HG02588 (cell line): ENCODE data around the gene BTRC.

Experiments used
- ATAC-seq: cut with Tn5 transposase; IDR thresholded peaks from one replicate; pipeline ENCODE4 v1.9.1; 2021; ENCODE audit warnings: mild to moderate bottlenecking, moderate library complexity; ENCODE audit not compliant: unreplicated experiment

BTRC gene

DNA sequence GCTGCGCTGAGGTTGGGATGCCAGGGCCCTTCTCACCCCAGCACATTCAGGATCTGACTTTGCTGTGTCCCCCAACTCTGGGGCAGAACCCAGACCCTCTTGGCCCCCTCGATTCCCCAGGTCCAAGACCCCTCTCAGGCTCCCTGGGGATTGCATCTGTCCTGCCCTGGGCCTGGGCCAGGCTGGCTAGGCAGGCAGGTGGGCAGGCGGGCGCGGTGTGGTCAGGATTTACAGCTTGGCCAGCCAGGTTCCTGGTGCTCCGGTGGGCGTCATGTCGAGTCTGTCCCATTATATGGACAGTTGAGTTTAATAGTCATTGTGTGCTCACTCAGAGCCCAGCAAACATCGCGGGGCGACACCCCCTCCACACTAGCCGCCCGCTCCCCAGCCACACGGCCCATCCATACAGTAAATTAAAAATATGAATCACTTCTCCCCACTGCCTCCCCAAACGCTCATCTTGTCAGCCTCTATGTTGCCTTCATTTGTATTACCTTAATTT is 210.6 kb downstream of the BTRC start:
- ATAC-seq = no peak

DNA sequence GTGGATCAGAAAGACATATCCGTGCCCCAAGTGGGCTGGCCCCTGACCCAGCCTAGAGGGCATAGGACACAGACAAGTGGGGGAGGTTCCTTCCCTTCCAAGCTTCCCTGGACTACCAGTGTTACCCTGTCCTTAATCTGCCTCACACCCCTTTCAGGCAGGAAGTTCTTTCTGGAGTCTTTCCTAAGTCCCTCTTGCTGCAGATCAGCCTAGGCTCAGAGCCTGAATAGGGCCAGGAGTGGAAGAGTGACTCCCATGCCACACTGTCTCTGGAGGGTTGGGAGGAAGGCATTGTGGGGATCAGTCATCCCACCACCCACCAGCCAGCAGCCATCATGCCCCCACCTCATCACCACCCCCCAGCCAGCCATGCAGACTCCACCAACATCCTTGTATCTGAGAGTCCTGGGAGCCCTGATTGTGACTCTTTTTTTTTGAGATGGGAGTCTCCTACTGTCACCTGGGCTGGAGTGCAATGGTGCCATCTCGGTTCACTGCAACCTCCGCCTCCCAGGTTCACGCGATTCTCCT is 211.5 kb downstream of the BTRC start:
- no peak for ATAC-seq

DNA sequence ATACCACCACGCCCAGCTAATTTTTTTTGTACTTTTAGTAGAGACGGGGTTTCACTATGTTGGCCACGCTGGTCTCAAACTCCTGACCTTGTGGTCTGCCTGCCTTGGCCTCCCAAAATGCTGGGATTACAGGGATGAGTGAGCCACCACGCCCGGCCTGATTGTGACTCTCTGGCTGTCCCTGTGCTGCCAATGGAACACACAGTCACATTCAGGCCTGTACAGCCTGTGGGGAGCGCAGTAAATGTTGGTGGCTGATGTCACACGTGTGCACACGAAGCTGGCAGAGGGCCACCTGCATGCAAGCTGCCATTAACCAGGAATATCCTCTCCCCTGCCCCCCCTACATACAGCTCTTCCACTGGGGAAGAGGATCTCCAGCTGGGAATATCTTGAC is 212.0 kb downstream of the BTRC start:
- ATAC-seq = no peak

DNA sequence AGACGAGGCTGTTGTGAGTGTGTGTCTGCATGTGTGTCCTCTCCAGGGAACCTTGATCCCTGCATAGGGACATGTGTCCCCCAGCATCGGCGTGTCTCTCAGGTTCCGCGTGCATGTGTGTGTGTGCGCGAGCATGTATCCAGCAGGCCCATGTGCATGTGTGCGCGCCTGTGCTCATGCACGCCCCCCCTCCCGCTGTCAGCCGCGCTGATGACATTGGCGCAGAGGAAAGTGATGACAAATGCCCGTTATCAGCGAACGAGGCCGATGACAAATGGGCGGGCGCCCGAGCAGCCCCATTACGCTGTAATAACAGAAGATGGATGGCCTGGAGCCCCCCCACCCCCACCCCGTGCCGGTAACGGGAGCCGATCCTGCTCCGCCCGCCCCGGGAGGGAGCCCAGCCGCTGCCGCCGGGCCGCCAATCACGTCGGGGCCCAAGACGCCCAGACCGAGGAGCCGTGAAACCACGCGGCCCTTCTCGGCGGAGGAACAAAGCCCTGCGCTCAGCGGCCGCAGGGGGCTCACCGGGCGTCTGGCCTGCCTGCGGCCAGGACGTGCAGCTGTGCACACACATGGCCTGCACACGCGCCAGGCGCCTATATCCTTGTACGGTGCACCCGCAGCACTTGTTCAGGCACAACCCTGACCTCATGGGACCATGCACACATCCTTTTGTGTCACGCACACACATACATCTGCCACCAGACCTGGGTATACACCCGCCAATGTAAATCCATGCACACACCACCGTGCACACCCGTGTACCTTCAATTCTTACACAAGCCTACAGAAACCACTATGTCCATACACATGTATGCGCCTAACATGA is 212.6 kb downstream of the BTRC start:
- ATAC-seq = no peak

DNA sequence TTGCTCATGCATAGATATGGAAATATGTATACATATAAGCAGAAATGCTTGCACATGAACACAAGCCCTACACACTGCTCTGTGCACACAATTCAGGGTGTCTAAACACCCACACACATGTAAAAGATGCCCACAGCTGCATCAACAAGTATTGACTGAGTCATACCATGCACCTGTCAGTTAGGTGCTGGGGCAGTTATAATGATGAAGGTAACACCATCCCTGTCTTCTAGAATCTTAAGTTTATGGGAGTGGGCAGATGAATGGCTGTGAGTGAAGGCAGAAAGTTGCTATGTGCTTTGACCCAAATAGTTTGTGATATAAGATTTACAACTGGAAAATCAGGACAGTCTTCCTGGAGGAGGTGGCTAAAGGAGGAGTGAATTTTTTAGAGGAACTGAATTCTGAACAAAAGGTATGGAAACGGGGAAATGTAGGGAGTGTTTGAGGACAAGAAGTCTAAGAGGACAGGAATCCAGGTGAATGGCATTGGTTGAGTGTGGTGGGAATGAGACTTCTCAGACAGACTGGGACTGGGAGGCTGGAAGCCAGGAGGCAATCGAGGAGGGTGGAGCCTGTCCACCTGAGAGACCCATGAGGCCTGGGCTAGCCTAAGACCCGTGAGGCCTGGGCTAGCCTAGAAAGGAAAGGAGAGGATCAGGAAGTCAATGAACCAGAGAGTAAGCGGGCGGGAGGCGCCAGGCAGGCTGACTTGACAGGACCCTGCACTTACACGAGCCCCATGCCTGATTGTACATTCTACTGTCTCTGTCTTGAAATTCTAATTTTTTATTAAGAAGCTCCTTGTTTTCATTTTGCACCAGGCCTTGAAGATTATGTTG is 213.4 kb downstream of the BTRC start:
- no peak for ATAC-seq

DNA sequence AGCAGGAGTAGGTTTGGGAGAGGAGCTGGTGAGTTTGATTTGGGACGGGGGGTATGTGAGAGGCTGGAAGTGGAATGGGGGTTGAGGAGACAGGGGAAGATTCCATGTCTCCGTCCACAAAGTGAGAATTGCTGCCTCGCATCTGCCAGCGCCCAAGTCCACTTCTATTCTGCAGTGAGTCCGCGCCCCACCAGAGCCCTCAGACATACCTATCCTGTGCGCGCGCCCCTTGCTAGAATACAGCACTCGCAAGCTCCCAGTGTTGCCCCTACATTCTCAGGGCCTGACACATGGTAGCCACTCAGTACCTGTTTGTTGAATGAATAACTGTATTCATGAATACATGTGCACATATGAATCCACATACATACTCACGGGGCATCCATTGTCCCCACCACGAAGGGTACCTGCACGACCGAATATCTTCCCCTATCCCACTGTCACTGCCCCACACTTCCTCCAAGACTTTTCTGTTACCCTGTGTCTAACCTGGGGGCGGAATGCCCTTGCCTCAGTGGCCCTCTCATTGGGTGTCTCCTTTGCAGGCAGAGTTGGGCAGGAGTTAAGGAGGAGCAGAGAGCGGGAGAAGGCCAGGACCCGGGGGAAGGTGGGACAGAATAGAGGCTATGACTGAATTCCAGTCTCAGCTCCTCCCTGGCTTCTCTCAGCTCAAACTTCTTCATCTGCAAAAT is 214.2 kb downstream of the BTRC start:
- ATAC-seq = no peak

DNA sequence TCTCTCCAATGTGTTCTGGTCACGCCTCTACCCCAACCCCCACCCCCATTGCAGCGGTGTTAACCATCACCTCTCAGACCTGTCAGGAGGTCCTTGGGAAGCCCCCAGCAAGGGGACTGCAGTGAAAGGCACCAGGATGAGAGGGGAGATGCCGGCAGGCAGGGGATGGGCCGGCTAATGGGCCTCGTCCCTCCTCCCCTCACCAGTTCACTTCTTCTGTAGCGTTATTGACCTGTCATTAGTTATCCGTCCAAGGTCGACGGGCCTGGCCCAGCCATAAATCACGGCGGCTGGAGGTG is 215.3 kb downstream of the BTRC start:
- ATAC-seq = no peak

DNA sequence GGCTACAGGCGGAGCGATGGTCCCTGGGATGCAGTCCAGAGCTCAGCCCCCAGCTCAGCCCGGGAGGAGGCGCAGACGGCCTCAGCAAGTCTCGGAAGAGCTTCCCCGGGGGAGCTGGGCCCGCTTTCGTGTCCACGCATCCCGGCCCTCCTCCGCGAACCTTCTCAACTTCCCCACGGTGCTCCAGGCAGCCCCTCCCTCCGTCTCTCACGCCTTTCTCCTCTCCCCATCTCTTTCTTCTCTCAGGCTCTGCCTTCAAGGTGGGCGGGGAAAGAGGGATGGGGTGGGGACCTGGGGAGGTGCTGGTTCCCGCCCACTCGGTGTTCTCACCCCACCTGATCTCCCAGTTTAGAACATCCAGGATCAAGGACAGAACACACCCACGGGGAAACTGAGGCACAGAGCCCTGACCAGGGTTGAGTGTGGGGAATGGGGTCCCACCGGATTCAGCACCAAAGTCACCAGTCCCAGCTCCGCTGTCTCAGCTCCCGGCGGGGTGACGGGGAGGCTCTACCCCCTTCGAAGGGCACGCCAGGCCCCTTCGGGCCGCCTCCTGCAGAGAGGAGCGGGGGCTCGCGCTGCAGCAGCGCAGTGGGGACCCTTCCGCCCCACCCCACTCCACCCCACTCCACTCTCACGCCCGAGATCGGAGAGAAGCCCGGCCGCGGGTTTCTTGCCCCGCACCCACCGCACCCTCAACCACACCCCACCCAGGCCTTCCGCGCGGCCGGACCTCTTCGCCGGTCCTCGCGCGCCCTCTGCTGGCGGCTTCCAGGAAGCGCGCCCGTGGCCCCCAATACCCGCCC is 215.9 kb downstream of the BTRC start:
- peak; percentile 75 for ATAC-seq

DNA sequence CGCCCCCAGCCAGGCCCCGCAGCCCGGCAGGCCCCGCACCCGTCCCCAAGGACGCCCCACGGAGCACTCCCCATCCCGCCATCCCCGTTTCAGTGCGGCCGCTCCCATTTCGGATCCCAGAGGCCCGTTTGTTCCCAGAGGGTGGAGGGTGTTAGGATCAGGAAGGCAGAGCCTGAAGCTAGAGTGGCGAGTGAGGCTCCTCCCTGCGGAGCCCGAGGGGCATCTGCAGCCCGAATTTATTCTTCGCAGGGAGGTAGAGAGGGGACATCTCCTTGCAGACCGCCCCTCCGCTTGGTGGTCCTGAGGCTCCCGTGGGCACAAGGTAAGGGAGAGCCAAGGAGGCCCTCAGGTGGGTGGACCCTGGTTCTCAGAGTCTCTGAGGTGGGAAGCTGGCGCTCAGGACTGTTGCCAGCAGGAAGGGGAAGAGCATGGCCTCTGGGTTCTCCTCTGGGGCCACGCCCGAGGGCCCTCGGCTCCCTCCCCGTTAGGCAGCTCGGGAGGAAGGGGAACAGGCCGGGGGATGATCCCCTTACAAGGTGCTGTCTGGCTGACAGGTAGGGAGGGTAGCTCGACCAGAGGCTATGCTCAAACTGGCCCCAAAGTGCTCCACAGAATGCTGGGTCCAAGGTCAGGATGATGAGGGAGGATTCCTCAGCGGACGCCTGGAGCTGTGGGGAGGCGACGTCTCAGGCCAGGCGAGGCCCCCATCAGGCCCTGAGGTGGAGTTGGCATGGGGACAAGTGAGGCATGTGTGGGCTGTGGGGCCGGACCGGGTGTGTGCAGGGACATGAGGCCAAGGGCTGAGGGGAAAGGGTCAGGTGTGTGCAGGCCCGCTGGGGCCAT is 216.7 kb downstream of the BTRC start:
- no peak for ATAC-seq

DNA sequence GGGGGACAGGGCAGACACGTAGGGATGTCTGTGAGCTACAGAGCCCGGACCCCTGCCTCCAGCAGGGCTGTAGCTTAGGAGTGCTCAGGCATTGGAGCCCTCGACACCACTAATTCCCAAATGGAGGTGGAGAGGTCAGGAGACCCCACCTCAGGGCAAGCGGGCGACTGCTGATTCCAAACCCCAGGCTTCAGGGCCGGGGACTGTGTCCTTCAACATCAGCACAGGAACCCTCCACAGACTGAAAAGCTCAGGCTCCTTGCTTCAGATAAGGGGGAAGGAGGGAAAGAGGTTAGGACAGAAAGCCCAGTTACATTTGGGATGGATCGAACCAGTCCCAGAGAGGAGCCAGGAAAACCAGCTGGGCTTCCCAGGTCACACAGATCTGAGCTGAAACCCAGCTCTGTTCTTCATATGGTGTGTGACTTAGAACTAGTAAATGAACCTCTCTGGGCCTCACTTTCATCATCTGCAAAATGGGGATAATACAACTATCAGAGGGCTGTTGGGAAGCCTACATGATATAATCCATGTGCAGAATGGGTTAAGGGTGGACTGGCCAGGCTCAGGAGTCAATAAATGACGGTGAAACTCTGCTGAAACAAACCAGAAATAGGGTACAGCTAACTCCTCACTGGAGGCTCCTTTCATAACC is 217.4 kb downstream of the BTRC start:
- no peak for ATAC-seq

DNA sequence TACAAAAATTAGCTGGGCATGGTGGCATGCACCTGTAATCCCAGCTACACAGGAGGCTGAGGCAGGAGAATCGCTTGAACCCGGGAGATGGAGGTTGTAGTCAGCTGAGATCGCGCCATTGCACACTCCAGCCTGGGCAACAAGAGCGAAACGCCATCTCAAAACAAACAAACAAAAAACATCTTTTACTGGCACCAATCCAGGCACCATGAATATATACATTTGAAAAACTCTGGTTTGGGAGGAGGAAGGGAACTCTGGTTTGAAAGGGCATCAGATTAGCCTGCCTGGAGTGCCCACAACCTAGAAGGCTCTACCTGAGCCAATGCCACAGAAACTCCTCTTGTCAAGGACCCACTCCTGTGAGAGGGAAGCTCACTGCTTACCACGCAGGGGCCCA is 218.2 kb downstream of the BTRC start:
- ATAC-seq = no peak

DNA sequence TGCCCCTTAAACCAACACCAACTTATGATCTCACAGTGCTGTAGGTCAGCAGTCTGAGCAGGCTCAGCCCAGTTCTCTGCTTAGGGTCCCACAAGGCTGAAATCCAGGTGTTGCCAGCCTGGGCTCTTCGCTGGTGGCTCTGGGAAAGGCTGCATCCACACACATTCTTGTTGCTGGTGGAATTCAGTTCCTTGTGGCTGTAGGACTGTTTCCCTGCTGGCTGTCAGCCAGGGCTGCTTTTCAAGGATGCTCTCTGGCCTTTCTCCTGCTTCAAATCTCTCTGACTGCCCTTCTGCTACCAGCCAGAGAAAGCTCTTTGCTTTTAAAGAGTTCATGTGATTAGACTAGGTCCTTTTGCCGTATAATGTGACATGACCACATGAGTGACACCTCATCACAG is 218.8 kb downstream of the BTRC start:
- no peak for ATAC-seq

DNA sequence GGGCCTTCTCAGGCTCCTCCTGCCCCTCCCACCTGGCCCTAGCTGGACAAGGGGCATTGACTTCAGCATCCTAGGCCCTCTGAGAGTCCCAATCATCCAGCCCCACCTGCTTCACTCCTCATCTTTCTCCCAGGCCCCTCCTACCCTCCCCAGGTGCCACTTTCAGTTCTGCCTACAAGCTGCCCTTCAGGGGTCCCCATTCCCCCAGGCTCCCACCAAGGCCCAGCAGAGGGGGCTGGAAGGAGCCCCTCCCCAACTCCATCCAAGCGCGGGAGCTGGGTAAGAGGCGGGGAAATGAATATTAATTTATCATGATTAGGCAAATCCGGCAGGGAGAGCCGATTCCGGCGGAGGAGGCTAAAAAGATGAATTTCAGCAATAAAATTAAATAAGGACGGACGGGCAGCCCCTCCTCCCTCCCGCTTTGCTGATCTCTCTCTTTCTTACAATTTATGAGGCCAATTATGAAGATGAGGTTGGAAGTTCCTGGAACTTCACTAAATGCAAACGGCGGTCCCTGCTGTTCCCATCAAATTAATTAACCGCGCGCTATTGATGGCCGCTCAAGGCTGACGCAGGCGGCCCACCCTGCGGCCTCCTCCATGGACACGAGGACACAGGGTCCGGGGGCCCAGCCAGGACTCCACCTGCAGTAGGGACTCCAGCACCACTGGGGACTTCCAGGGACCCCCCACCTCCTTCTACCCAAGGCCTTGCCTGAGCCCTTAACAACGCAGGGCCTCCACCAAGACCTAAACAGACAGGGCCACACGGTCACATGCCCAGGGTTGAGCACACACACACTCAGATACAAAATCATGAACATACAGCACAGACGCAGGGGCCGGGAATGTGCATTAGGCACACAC is 220.2 kb downstream of the BTRC start:
- ATAC-seq = no peak

DNA sequence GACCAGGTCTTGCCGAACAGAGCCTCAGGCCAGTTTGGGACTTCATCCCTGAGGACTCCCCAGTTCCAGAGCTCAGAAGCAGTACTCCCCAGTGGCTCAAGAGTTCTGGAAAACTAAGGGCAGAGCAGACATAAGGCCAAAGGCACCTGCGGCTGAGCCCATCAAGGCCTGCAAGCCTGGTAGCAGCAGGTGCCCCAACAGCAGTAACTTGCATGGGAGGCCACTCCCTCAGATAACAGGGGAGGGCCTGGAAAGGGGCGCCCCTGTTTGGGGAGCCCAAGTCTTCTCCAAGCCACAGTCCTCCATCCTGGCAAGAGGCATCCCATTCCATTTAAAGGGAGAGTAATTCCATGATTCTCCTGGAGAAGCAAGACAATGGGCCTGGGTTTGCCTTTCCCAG is 221.1 kb downstream of the BTRC start:
- ATAC-seq = no peak

DNA sequence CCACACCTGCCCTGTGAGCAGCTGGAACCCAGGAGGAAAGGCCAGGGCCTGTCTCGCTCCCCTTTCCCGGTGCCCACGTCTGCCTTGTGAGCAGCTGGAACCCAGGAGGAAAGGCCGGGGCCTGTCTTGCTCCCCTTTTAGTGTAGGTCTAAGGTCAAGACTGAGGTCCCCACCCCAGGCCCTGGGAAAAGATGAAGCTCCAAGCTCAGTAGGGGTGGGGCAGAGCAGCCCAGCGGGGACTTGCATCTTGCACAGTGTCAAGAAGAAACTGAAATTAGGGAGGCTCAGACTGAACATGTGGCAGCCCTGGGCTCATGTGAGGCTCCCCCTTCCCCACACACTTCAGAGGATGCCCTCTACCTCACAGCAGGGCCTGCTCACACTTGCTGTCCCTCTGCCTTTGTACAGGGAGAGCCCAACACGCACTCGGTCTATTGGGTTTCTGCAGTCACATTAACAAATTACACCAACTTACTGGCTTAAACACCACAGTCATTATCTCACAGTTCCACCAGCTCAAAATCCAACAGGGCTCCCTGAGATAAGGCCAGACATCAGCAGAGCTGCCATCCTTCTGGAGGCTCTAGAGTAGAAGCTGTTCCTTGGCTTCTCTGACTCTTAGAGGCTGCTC is 221.7 kb downstream of the BTRC start:
- no peak for ATAC-seq

DNA sequence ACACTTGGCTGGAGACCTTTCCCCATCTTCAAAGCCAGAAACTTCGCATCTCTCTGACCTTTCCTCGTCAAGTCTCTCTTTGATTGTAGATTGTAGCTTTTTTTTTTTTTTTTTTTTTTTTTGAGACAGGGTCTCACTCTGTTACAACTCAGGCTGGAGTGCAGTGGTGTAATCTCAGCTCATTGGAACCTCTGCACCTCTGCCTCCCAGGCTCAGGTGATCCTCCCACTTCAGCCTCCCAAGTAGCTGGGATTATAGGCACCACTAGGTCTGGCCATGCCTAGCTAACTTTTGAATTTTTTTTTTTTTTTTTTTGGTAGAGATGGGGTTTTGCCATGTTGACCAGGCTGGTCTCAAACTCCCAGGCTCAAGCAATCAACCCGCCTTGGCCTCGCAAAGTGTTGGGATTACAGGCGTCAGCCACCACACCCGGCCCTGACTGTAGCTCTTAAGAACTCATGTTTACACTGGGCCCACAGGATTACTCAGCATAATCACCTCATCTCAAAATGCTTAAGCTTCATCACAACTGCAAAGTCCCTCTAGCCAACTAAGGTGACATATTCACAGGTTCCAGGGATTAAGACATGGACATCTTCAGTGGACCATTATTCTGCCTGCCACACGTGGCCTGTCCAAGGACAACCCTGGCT is 222.4 kb downstream of the BTRC start:
- no peak for ATAC-seq
